8988T (cell line): ENCODE results near the gene SEMA3B.
"Not testable (repeated sequence)": the region's sequence is repeated elsewhere in the genome, so short reads cannot be mapped to it uniquely, and the experiment has no call there.

Source experiments
- DNase-seq: peaks from one replicate; pipeline ENCODE4 v3.0.0; 2011

Gene SEMA3B

DNA sequence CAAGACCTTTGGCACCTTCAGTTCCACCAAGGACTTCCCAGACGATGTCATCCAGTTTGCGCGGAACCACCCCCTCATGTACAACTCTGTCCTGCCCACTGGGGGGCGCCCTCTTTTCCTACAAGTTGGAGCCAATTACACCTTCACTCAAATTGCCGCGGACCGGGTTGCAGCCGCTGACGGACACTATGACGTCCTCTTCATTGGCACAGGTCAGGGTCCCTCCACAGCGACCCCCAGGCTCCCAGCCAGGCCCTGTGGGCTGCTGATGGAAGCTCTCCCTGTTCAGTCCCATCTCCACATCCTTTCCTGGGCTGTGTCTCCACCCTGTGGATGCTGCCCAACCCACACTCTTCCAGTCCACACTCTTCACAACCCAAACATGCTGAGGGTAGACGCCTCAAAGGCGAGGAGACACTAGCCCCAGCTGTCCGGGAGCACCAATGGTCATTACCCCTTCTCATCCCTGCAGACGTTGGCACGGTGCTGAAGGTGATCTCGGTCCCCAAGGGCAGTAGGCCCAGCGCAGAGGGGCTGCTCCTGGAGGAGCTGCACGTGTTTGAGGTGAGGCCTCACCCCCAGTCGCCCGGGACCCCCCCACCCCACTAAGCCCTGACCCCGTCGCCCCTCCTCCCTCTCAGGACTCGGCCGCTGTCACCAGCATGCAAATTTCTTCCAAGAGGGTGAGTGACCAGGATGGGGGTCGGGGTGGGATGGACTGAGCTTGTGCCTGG is 5.6 kb downstream of the SEMA3B start:
- DNase-seq: peak; percentile 99

DNA sequence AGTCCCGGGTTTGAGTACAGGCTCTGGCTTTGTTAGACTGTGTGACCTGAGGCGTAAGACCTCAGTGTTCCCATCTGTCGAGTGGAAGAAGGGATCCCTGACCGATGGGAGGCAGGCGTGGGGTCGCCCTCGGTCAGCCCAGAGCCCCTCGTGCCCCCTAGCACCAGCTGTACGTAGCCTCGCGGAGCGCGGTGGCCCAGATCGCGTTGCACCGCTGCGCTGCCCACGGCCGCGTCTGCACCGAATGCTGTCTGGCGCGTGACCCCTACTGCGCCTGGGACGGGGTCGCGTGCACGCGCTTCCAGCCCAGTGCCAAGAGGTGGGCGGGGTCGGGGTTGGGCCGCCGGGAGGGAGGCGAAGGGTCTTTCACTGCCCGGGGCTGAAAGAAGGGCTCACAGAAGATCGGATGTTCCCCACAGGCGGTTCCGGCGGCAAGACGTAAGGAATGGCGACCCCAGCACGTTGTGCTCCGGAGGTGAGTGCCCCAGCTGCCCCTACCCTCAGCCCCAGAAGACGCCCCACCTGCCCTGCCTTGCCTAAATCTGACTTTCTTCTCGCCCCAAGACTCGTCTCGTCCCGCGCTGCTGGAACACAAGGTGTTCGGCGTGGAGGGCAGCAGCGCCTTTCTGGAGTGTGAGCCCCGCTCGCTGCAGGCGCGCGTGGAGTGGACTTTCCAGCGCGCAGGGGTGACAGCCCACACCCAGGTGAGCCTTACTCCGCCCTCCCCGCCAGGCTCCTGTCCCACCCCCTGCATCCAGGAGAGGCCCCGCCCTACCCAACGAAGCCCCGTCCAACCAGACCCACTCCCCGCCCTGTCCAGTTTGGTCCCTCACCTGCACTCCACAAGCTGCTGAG is 6.4 kb downstream of the SEMA3B start:
- DNase-seq: no peak

DNA sequence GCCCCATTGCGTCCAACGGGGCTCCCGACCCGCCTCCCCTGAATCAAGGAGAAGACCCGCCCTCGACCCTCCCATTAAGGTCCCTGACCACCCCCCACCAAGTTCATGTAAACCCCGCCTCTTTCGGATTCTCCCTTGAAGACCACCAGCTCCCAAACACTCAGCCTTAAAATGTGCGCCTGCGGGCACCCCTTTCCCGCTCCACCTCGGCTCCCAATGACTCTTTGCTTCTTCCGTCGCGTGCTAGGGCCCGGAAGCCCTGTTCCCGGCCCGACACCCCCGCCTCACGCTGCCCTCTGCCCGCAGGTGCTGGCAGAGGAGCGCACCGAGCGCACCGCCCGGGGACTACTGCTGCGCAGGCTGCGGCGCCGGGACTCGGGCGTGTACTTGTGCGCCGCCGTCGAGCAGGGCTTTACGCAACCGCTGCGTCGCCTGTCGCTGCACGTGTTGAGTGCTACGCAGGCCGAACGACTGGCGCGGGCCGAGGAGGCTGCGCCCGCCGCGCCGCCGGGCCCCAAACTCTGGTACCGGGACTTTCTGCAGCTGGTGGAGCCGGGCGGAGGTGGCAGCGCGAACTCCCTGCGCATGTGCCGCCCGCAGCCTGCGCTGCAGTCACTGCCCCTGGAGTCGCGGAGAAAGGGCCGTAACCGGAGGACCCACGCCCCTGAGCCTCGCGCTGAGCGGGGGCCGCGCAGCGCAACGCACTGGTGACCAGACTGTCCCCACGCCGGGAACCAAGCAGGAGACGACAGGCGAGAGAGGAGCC is 7.2 kb downstream of the SEMA3B start:
- DNase-seq: no peak

DNA sequence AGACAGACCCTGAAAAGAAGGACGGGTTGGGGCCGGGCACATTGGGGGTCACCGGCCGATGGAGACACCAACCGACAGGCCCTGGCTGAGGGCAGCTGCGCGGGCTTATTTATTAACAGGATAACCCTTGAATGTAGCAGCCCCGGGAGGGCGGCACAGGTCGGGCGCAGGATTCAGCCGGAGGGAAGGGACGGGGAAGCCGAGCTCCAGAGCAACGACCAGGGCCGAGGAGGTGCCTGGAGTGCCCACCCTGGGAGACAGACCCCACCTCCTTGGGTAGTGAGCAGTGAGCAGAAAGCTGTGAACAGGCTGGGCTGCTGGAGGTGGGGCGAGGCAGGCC is 7.8 kb downstream of the SEMA3B start:
- DNase-seq: no peak

DNA sequence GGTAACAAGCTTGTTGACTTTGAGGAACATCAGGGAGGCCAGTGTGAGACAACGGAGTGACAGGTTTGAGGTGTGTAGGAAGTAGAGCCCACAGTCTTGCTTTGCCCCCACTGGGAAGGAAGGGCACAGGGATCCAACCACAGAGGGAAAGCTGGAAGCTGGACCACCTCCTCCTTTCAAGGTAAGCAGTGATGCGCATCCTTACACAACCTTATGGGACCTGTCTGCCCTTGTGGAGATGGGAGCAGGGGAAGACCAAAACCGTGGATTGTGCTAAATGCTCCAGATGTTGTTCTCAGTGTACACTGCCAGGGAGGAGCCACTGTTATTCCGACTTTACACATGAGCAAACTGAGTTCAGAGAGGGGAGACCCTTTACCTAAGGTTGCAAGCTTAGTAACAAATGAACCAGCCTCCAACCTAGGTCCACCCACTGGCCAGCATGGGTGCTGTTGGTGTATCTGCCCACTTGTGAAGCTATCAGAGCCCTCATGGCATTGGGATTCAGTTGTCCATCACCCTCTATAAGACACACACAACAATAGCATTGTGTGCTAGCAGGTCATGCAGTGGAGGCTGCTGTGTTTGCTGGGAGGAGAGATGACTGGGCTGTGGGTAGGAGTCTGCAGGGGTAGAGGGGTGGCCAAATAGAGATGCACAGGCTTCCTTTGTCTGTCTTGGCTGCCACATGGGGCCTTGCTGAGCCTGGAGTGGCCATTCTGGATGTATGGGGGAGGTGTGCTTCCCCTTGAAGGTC is 9.4 kb downstream of the SEMA3B start:
- DNase-seq: no peak

DNA sequence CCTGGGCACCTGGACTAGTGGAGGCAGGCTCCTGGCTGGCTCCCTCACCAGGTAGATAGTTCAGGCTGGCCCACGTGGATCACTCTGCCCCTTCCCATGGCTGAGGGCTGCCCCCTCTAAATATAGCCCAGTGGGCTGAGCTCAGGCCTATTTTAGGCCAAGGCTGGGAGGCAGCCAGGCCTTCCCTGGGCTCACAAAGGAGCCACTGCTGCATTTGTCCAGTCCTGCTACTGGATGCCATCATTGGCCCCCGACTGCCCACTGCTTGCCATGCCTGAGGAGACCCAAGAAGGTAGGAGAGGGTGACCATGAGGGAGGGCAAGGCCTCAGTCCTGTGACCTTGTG is 9.9 kb downstream of the SEMA3B start, which contains the start of gene LSMEM2:
Gene LSMEM2, plus strand, starts transcription at position 208 of the 345 bp plus-strand sequence. Its CDS starts 27 bp downstream, at position 235.
- DNase-seq: no peak

DNA sequence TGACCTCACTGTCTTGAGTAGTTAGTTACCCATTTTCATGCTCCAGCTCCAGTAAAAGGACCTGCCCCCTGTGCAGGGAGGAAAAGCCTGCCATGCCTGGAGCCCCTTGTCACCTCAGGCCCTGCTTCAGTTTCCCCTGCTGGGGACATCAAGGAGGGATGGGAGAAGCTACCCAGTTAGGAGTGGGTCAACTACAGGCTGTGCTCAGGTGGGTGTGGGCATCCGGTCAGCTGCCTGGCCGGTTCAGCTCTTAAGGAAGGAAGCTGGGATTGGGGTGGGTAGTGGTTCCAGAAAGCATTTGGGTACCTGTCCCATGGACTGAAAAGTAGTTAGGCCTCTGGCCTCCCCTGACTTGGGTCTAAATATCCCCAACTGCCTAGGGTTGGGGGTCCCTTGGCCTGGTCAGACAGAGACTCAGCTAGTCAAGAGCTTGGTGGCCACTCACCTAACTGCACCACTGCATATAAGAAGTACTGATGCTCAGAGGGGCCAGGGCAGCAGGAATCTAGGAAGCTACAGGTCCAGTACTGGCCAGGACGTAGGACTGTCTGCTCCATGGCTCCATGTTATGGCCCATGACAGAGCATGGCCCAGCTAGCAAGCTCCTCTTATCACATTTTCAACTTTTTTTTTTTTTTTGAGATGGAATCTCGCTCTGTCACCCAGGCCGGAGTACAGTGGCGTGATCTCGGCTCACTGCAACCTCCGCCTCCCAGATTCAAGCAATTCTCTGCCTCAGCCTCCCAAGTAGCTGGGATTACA is 10.5 kb downstream of the SEMA3B start:
- no peak for DNase-seq

DNA sequence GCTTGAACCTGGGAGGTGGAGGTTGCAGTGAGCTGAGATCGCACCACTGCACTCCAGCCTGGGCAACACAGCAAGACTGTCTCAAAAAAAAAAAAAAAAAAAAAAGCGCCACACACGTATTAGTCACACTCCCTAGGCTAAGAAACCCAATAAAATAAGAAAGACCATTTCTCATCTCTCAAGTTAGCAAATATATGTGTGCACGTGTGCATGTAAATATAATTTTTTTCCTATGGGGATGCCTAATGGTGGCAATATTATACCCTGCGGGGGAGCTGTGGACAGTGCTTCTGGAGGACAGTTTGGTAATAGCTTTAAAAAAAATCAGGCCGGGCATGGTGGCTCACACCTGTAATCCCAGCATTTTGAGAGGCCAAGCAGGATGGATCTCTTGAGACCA is 15.2 kb downstream of the SEMA3B start:
- DNase-seq: not testable (repeated sequence)

DNA sequence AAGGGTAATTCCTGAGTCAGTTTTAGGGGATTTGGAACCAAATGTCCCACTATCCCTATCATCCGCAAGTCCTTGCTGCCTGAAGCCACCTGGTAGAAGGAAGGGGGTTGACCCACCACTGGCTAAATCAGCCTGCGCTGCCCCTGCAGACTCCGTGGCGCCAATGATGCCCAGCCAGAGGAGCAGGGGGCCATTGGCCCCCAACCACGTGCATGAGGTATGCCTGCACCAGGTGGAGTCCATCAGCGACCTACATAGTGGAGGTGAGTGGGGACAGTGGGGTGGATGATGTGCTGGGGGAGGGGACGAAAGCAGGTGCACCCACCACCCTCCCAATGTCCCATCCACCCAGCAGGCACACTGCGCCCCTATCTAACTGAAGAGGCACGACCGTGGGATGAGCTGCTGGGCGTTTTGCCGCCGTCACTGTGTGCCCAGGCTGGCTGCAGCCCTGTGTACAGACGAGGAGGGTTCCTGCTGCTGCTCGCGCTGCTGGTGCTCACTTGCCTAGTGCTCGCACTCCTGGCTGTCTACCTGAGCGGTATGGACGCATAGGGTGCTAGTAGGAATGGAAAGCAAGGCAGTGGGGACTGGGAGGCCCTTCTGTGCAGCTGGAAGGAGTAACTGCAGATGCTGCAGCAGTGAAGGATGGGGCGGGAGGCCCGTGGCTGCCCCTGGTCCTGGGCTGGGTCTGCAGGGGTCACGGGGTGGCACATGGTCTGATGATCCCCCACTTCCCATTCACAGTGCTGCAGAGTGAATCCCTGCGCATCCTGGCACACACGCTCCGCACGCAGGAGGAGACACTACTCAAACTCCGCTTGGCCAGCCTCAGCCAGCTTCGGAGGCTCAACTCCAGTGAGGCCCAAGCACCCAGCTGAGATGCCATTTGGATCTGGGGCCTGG is 17.6 kb downstream of the SEMA3B start:
- DNase-seq: no peak

DNA sequence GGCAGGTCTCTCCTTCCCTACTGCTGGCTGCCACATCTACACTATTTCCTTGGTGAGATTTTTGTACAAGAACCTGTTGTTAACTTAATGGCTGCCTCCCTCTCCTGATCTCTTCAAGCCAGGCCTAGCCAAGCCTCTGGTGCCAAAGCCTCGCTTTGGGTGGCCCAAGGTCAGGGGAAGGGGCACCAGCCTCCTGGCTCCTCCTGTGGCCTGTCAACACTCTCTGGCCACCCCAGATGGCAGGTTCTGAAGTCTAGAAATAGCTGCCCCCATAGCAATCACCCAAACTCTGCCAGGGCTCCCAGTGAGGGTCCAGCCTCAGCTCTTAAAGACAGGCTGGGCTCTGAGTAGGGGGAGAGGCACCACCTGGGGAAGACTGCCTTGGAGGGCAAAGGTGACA is 18.3 kb downstream of the SEMA3B start:
- DNase-seq: no peak

DNA sequence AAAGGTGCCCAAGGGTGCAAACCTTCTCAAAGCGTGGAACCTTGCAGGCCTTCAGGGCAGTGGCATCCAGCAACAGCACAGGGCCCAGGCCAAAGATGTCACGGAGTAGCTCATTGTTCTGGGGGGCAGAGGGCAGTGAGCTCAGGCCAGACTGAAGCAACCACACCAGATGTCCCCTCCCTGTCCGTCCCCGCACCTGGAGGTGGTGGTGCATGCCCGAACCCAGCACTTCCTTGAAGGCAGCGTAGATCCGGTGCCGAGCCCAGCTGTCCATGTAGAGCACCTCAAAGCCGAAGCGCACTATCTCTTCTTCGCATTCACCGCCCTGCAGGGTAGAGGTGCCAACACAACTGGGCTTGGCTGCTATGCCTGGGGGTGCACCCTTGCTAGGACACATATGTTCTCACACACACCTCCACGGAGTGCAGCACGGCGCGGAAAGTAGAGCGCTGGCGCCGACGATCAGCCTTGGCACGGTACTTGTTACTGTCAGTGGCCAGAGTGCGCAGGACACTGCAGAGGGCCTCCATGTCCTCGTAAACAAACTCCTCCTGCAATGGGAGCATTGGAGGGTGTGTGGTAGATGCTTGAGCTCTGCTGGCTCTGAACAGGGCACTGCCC is 19.6 kb downstream of the SEMA3B start:
- no peak for DNase-seq

DNA sequence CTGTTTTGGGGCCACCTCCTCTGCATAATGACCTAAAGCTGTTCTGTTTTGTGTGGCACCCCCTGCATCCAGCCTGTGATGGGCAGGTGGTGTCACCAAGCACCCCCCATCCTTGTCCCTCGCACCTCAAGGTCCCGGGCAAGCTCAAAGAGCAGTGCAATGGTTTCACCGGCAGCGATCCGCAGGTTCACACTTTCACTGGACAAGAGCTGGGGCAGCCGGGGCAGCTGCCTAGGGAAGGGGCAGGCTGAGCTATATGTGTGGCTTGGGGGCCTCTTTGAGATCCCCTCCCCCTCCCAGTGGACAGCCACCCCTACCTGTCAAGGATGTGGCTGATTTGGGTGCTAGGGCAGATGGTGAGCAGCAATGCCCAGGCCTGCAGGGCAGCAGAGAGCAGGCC is 20.2 kb downstream of the SEMA3B start:
- DNase-seq: no peak

DNA sequence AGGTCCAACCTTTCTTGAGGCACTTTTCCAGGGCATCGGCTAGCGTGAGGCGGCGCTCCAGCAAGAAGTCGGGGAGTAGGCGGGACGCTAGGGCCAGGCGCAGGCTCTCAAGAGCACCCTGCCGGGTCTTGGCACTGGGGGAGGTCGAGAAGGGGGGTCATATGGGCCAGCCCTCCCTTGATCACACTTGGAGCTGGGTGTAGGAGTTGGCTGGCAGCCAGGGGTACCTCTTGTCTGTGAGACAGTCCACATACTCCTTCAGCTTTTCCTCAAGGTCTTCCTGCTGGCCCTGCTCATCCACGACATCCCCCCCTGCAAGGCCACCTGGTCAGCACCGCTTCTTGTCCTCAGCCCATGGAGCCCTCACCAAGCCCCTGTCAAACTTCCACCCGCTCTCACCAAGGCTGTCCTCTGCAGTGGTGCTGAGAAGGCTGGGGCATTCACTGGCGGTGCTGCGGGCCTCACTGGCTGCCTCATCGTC is 21.3 kb downstream of the SEMA3B start:
- DNase-seq: no peak

DNA sequence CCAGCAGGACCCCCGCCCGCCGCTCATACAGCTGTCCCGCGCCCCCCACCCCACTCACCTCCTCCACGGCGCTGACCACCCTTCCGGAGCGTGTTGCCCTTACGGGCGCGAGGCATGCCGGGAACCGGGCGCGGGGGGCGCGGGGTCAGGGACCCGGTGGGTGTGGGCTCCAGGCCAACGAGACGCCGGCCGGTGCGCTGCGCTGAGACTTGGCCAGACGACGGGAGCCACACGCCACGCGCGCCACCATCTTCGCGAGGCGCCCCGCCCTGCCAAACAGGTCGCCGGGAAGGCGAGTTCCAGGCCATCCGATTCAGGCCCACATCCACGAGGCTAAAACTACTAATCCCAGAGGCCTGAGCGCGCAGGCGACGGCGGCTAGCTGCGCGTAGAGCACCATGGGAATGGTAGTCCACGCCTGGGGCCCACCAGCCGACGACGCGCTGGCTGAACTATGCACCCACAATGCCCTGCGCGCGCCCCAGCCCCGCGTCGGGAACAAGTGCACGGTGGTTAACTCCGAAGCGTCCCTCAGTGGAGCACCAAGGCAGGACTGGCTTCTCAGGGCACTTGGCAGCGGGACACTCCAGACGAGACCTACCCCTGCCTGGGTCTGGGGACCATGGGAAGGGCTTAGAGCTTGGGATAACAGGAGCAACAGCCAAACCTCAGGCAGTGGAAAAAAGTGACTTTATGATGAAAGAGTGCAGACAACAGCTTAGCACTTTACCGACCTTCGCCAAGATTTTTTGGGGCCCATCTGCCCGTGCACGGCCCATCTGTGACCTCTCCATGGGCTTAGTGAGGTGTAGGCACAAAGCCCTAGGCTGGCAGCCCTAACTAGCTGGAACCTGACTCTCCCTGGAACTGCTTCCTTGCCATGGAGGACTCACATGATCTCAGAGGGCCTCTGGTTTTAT is 23.5 kb downstream of the SEMA3B start, which contains the start of gene IFRD2:
Gene IFRD2, minus strand, starts transcription at position 271 of the 920 bp plus-strand sequence. Its CDS starts 155 bp downstream, at position 116.
- DNase-seq: peak; percentile 96

DNA sequence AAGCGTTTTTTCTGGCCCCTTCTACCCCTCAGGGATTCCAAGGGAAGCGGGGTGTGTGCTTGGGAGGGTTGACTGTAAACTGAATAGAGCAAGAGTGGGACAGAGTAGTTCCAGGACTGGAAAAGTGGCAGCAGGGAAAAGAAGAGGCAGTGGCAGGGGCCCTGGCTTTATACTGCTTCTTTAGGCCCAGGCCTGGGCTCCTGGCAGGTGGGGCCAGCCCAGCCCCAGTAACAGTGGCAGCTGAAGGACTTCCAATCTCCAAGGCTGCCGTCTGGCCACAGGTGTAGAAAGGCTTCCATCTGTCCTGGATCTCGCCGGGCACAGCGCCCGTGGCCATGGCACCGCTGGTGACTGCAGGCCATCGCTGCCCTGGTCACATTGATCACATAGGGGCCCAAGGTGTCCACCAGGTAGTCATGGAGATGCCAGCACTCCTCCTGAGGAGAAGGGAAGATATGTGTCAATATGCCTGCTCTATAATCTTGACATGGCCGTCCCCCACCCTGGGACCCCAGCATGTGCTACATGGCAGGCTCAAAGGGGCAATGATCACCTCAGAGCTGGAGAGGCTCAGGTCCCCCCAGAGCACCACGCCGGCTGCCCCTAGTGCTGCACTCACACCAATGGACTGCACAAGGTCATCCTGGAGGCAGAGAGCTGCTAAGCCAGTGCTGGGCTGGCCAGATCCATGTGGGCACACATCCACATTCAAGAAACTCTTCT is 24.3 kb downstream of the SEMA3B start:
- DNase-seq: no peak

DNA sequence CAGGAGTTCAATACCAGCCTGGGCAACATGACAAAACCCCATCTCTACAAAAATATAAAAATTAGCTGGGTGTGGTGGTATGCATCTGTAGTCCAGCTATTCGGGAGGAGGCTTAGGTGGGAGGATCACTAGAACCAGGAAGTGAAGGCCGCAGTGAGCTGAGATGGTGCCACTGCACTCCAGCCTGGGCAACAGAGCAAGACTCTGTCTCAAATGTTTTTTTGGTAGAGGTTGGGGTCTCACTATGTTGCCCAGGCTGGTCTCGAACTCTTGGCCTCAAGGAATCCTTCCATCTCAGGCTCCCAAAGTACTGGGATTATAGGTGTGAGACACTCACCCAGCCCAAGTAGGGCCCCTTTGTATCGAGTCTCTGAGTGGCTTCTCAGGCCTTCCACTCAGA is 25.1 kb downstream of the SEMA3B start:
- DNase-seq: no peak

DNA sequence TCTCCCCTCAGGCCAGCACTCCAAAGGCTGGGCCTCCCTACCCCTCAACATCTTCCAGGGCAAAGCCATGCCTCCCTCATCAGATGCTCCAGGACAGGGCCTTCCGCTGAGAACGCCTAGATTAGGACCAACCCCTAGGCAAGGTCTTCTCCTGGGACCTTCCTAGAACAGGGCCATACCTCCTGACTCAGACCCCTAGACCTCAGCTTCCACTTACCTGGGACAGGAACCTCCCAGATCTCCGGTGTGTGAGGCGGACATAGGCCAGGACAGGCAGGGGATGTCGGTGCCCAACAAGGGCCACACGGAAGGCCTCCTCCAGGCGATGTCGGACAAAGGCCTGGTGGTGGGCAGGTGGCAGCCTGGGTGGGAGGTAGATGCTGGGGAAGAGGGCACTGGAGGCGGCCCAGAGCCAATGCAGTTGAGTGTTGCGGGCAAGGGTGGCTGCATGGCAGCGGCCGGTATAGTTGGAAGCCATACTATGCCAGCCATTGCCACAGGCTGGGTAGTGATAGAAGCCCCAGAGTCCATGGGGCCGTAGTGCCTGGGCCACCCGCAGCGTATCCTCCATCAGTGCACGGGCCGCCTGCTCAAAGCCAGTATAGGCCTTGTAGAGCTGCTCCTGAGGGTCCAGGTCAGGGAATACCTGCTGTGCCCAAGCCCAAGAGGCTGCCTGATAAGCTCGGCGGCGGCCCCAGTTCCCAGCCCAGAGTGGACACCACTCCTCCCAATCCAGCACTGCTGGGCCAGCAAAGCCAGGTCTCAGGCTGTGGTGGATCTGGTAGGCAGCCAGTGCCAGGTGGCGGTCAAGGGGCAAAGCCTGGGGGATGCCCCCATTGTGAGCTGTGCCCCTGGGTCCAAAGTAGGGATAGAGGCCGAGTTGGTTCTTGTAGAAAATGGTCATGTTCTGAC is 25.8 kb downstream of the SEMA3B start:
- no peak for DNase-seq
